ENCODE results near the gene EDRF1.
A peak's percentile ranks its signal among the peaks of the same experiment; 100 is the strongest.

The EDRF1 gene

GRCh38 chr10:125788156-125789034 is 68.9 kb downstream of the EDRF1 start:
- no peak for DNase-seq (ENCODE audit: low read depth)

GRCh38 chr10:125792342-125793300 is 73.1 kb downstream of the EDRF1 start:
- DNase-seq (ENCODE audit: low read depth), result no peak

GRCh38 chr10:125795128-125795527 is 75.6 kb downstream of the EDRF1 start:
- no peak for DNase-seq (ENCODE audit: low read depth)

GRCh38 chr10:125795637-125796190 is 76.2 kb downstream of the EDRF1 start:
- DNase-seq (ENCODE audit: low read depth), result no peak

- no peak for DNase-seq (ENCODE audit: low read depth)
Observed at GRCh38 chr10:125797424-125797823, 77.9 kb downstream of the EDRF1 start.

GRCh38 chr10:125797994-125798662 is 78.6 kb downstream of the EDRF1 start:
- no peak for DNase-seq (ENCODE audit: low read depth)

- no peak for DNase-seq (ENCODE audit: low read depth)
Observed at GRCh38 chr10:125799451-125800182, 80.1 kb downstream of the EDRF1 start.

GRCh38 chr10:125801574-125801973 is 82.1 kb downstream of the EDRF1 start:
- no peak for DNase-seq (ENCODE audit: low read depth)

GRCh38 chr10:125802131-125802530 is 82.6 kb downstream of the EDRF1 start:
- DNase-seq (ENCODE audit: low read depth), result no peak

- no peak for DNase-seq (ENCODE audit: low read depth)
Observed at GRCh38 chr10:125802739-125803138, 83.2 kb downstream of the EDRF1 start.

GRCh38 chr10:125808047-125808446 is 88.5 kb downstream of the EDRF1 start:
- DNase-seq (ENCODE audit: low read depth), result no peak

- DNase-seq (ENCODE audit: low read depth), result peak; percentile 55
Observed at GRCh38 chr10:125811251-125811650, 91.7 kb downstream of the EDRF1 start.

GRCh38 chr10:125812128-125812750 is 92.7 kb downstream of the EDRF1 start:
- DNase-seq (ENCODE audit: low read depth), result peak; percentile 73

Measured in EH (cell line).